ENCODE measurements around the gene CXCL17.

CXCL17 gene

DNA sequence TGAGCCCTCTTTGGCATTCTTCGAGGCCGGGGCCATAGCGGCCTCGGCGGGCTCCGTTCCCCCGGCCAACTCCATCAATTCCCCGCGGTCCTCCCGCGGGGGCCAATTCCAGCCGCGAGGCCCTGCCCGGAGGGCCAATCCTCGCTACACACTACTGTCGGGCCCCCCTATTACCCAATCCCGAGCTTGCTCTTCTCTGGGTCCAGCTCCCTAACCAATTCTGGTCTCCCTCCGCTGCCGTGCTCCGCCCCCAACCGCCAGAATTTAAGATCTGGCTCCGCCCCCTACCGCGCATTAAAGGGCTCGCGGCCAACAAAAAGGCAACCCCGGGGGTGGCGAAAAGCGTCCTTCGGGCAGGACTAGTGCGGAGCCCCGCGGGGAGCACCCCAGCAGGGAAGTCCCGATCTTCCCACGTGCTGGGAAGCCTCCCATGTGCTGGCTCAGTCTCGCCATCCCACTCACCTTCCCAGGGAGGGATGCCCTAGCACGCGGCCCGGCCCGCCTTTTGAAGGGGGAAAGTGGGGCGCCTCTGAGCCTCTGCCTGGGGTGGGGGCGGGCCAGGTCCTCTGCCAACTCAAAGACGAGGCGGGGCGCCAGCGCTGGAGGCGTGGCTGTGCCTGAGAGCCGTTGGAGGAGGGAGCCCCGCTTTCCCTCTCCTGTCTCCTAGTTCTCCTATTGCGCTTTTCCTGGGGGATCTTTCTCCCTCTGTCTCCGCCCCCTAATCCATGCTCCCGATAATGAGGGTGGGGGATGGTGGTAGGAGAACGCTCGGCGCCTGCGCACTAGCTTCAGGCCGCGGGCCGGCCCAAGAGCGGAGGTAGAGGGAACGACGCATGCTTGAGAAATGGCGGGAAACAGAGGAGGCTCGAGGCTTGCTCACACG, 19.0 kb downstream of the CXCL17 start:
- DNase-seq (ENCODE audit: low read depth), result peak; percentile 53

DNA sequence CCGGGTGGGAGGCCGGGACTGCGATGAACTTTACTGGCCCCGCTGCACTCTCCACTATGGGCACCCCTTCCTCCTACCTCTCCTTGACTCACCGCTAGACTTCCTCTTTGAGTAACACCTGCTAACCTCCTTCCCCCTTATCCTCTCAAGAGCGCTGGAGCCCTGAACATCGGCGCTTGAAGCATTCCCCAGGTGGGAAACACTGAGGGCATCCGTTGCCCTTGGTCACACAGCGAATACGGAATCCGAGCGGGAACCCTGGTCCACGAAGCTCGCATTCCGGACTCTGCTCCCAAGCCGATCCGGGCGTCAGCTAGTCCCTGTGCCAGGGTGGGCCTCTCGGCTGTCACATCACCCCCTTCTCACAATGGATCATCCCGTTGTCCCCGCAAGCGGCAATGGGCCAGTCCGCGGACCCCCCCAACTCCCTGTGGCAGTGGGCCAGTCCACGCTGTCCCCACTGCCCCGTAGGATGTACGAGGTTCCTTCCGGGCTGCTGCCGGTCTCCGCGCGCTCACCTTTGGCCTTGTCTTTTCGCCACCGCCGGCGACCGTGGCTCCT, 19.8 kb downstream of the CXCL17 start:
- no peak for DNase-seq (ENCODE audit: low read depth)

DNA sequence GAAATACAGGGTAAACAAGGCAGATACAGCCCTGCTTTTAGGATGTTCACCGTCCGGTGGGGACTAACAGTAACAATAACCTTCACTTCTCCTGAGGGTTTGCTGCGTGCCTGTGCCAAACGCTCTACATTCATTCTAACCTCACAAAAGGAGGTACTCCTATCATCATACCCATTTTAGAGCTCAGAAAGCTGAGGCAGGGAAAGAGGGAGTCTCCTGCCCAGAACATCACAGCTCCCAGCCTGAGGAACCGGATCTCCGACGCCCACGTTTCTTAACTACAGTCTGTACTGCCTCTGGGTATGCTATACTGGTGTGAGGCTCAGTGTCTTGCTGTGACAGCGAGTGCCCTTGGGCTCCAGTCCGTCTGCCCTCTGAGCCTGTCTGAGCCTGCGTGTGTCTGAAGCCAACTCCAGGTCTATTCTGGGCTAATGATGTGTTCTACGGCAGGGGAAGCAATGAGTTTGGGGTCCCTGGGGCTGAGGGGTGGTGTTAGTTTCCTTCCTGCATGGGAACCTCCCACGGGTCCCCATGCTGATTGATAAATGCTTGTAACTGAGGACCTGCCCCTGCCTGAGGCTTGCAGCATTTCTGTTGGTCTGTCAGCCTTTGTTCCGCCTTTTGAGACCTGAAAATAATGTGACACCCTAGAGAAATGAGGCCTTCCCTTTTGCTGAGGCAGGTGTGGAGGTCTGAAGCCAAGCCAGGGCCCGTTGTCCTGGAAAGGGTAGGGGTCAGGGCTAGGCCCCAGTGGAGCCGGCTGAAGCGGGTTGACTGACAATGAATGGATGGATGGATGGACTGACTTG, 20.4 kb downstream of the CXCL17 start:
- no peak for DNase-seq (ENCODE audit: low read depth)

DNA sequence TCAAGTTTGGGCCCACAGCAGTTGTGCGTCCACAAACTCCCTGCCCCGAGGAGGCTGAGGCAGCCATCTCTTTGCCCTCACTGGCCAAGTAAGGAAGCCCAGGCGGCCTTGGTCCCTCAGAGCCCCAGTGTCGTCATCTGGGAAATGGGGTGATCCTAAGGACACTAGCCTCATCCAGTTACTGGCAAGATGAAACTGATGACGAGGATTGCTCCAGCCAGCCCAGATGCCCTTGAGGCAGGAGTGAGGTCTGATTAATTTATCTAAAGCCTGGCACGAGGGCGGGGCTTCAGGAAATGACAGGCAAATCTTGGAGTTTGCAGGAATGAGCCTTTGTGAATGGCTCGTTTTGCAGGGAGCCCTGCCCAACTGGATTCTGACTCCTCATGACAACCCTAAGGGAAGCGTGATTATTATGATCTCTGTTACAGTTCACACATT, 21.1 kb downstream of the CXCL17 start:
- no peak for DNase-seq (ENCODE audit: low read depth)

DNA sequence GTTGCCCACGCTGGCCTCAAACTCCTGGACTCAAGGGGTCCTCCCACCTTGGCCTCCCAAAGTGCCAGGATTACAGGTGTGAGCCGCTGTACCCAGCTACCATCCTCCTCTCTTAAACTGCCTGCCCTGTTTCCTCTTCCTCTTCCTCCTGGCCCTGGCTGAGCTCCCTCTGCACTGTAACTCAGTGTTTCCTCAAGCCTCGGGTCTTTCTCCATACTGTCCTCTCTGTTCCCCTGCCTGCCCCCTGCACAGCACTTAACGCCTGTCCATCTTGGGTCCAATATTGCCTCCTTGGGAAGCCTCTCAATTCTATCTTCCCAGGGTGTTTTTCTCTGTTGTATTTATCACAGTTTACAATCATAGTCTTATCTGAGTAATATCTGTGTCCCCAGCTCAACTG, 21.6 kb downstream of the CXCL17 start:
- DNase-seq (ENCODE audit: low read depth), result no peak

DNA sequence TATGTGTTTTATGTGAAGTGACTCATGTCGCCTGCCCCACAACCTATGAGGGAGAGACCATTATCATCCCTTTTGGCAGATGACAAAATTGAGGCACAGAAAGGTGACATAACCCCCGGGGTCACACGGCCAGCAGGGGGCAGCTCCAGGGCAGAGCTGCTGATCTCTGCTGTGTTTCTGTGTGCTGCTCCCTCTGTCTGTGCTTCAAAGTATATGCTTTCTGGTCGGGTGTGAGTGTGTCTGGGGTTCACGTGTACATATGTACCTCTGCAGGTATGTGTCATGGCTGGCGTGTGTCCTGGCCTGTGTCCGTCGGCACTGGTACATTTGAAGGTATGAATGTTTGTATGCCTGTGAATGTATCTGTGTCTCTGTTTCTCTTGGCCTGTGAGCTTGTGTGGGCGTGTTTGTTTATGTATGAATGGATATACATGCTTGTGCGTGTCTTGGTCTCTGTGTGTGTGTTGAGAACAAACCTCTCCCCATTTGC, 22.6 kb downstream of the CXCL17 start:
- DNase-seq (ENCODE audit: low read depth), result no peak

DNA sequence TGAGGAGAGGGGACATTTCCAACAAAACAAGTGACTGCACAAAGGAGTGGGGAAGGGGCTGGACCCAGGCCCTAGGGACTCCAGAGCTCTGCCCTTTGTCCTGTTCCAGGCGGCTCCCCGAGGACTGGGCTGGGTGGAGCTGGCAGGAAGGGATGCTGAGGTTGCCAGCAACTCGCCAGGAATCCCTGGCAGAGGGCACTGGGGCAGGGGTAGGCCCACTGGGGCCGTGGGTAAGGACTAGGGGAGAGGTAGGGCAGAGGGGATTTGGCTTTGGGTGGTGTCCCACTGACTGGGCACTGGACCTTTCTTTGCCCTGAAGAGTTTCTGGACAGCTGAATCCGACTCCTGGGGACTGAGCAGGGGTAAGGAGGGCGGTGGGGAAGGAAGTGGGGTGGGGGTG, 23.4 kb downstream of the CXCL17 start:
- no peak for DNase-seq (ENCODE audit: low read depth)

DNA sequence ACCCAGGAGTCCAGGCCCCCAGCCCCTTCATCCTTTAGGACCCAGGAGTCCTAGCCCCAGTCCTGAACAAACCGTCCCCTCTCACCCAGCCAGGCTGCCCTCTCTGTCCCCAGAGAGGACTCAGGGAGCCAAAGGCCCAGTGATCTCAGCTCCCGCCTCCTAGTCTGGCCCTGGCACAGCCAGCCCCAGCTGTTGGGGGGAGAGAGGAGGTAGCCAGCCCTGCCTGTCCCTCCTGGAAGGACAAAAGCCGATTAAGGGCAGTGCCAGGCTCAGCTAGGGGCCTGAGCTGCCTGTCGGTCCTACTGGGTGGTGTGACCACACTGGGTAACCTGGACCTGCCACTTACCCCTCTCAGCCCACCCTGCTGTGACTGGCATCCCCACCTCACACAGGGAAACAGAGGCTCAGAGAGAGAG, 30.1 kb downstream of the CXCL17 start:
- no peak for DNase-seq (ENCODE audit: low read depth)

DNA sequence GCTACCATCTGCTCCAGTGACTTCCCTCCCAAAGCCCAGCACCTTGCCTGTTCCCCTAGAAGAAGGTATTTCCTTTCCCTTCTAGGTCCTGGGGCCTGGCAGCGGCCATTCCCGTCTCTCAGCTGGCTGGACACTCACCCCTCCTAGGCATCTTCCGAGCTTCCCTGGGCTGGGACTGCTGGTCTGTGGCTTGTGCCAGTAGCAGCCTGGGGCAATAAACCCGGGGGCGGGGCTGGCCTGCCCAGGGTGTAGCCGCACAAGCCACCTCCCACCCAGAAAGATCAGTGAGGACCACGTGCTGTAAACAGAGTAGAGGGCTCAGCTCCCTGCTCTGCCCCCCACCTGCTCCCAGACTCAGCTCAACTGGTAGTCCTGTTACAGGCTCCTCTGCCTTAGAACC, 30.5 kb downstream of the CXCL17 start:
- no peak for DNase-seq (ENCODE audit: low read depth)

DNA sequence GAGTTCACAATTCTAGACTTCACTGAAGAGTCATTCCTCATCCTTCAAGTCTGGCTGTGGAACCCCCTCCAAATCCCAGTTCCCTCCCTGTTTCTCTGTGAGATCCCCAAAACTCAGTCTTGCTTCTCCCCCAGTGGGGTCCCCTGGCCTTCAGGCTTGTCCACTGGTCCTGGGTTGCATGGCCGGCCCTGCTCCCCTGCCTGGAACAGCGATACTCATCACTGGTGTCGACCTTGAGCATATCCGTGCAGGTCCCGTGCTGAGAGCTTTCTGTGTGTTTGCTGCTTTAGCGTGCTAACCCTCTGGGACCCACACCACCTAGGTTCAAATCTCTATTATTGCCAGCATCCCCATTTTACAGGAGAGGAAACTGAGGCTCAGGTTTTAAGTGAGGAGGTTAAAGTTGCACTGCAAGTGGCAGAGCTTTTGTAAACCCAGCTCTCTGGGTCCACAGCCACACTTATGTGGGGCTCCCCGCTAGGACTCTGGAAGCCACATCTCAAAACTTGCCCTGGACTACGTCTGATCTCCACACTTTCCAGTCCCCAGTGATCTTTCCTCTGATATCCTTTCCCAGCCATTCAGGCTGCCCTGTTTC, 31.1 kb downstream of the CXCL17 start:
- DNase-seq (ENCODE audit: low read depth), result no peak

DNA sequence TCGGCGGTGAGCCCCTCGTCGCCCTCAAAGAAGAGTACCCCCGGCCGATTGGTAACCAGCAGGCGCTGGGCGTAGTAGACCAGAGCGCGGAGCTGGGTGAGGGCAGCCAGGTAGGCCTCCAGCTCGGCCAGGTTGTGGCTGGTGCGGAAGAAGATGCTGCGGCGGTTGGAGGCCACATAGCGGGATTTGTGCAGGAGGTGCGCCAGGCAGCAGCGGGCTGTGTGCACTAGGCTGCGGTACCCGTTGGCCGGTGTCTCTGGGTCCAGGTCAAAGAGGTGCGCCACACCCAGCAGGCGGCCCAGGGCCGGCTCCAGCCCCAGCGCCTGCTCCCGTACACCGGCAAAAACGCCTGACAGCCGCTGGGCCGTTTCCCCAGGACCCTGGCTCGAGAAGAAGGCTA, 32.4 kb downstream of the CXCL17 start:
- DNase-seq (ENCODE audit: low read depth), result no peak

DNA sequence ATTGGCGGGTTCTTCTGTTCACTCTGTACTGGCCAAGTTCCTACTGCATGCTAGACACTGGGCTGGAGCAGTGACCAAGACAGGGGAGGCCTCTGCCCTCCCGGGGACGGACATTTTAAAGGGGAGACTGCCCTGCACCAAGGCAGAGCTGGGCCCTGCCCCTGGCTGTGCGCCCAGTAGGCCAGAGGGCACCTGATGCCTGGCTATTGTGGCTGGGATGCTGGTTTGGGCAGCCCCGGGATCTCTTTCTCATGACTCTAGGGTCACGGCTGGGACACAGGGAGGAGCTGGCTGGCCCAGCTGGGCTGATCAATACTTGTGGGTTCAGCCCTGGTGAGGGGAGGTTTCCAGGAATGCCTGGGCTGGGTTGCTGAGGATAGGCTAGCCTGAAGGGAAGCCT, 33.3 kb downstream of the CXCL17 start:
- DNase-seq (ENCODE audit: low read depth), result no peak

DNA sequence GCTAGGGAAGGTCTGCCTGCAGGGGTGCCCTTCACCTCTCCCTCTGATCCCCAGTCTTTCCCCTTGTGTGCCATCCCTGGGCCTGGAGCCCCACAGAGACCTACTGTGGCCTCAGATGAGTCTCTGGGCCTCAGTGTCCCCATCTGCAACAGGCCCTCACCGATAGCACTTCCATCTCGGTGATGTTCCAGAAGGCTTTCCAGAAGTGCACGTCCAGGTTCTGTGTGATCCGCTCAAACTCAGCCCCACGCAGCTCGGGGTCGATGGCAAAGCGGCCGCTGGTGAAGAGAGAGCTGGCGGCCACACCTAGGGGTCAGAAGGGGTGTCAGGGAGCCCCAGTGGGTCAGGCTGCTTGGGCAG, 35.0 kb downstream of the CXCL17 start:
- DNase-seq (ENCODE audit: low read depth), result no peak

DNA sequence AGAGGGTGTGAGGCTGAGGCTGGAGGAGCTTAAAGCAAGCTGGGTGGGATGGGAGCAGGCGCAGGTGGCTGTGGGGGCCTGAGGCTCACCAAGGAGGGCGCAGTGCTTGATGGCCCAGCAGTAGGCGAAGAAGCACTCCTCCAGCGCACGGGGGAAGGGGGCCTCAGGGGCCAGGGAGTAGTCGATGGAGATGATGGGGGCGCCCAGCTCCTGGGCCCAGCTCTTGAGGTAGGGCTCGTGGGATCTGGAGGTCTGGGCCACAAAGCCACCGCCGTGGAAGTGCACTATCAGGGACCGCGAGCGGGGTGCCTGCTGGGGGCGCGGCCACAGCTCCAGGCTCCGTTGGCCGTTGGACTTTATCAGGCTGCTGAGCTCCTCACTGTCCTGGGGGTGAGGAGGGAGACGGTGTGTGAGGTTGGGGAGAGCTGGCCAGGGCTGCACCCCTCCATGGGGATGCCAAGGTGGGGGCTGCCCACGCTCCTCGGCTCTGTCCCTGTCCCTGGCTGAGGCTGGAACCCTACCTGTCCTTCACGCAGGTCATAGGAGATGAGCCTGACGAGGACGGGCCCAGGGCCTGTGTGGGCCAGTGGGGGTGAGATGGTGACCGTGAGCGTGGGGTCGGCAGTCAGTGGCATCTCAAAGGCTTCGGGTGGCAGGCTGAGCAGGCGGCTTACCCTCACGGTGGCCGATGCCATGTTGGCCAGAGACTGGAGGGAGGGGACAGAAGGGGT, 35.5 kb downstream of the CXCL17 start:
- DNase-seq (ENCODE audit: low read depth), result no peak

DNA sequence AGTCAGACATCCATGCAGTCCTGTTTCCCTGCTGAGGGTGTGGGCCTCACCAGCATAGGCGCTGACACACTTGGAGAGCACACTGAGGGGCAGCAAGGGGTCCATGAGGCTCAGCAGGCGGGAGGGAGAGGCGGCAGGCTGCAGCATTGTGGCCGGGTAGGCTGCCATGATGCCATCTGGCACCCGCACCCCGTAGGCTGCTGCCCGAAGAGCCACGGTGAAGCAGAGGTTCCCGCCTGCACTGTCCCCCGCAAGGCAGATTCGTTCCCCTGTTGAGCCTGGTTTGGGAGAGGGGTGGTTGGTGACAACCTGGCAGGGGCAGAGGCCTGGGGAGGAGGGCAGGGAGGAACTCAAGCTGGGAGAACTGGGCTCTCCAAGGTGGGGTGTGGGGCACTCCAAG, 36.6 kb downstream of the CXCL17 start:
- DNase-seq (ENCODE audit: low read depth), result no peak

DNA sequence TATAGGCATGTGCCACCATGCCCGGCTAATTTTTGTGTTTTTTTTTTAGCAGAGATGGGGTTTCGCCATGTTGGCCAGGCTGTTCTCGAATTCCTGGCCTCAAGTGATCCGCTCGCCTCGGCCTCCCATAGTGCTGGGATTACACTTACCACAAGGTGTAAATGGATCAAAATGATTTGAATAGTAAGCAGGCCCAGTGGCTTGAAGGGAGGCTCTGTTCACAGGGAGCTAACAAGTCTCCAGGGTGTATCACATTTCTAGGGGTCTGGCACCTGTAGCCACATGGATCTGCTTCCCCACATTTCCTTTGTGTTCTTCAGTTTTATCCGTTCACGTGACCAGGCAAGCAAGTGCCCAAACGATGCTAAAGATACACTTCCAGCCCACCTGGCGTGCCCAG, 39.2 kb downstream of the CXCL17 start:
- no peak for DNase-seq (ENCODE audit: low read depth)

DNA sequence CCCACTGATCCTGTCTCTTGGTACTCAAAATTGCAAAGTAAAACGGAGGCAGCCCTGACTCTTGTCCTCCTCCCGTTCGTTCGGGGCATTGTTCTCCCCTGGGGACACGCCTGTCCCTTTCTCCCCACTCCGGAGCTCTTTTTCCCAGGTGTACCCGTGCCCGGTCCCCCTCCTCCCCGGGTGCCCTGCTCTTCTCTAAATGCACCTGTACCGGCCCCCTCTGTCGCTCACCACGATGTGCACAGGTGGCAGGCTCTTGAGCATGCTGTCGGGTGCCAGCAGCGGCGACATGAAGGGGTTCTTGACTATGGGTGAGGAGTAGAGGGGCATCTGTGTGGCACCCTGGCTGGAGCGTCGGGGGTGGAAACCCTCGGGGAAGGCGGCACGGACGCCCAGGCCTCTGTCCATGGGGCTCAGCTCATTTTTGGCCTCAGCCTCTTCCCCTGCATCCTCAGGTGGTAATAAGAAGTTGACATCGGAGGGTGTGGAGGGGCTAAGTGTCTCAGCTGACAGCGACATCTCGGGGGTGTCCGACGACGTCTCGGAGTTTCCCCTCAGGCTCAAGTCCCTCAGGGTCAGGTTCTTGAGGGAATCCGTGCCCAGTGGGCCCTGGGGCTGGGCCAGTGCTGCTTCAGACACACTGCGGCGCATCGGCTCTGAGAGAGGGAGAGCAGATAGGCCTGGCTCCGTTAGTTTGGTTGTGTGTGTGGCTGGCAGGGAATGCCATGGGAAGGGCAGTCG, 40.2 kb downstream of the CXCL17 start:
- no peak for DNase-seq (ENCODE audit: low read depth)

DNA sequence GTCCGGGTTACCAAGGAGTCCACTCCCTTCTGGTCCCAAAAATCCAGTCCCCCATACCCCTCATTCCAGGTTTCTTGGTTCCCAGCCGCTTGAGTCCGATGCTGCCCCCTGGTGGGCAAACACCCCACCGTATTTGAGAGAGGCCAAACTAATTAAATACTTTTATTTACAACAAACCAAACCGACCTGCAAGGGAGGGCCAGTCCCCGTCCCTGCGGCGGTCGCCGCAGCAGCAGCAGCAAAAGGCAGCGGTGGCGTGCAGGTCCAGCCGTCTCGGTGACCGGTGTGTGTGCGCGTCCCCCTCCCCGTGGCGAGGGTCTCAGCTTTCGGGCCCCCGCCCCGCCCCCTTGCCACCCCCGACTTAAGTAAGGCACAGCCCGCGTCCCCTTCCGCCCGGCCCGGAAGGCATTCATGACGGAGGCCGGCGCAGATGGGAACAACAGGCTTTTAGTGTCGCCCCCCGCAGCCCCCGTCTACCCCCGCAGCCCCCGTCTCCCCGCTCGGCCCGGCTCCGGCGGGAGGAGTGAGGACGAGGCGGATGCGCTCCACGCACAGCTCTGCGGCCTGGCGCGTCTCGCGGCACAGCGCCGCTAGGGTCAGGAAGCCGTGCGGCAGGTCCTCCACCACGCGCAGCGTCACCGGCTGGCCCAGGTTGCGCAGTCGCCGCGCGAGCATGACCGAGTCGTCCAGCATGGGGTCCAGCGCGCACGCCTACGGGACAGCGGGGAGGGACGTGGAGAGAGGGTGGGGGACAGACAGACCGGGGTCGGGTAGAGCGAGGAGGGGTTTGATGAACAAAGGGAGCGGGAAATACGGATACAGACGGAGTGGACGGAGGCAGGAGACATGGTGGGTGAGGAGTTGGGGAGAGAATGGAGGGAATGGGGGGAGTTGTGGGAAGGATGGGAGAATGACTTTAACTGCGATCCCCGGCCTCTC, 41.1 kb downstream of the CXCL17 start:
- no peak for DNase-seq (ENCODE audit: low read depth)

DNA sequence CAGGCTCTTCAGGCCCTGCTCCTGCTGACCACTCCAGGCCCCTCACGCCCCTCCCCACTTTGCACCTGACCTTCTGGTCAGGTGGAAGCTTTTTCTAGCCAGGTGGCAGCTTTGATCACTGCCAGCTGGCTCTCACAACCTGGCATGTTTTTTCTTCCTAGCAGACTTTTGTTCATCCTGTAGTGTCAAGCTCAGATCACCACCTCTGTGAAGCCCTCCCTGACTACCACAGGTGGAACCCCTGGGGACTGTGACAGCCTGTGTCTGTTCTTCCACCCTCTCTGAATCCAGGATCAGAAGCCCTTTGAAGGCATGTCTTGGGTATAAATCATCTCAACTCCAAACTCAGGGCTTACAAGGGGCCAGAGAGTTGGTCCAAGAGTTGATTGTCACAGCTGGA, 42.3 kb downstream of the CXCL17 start:
- DNase-seq (ENCODE audit: low read depth), result no peak

Measured in GM04503 (cell line).